Activated T-helper 1 cell treated with anti-CD3 and anti-CD28 coated beads, Interleukin-2, amount 50 U/mL, for 16 hours (primary cell): ENCODE data around the gene WASL.

Experiments used
- DNase-seq, 2 donors: peaks; one replicate each; pipeline ENCODE4 v3.0.0-alpha.2; 2020; ENCODE audit warnings: low read depth in 1 of 2, low spot score in 1 of 2

The WASL gene

GRCh38 chr7:123695944-123696677, 52.7 kb downstream of the WASL start:
- DNase-seq = no peak

- DNase-seq = no peak
Observed at GRCh38 chr7:123692471-123692877, 56.3 kb downstream of the WASL start.

GRCh38 chr7:123690550-123690949, 58.3 kb downstream of the WASL start:
- DNase-seq = no peak

GRCh38 chr7:123689250-123689649, 59.6 kb downstream of the WASL start:
- no peak for DNase-seq

GRCh38 chr7:123687727-123688126, 61.1 kb downstream of the WASL start:
- no peak for DNase-seq

- DNase-seq = no peak
Observed at GRCh38 chr7:123687161-123687560, 61.6 kb downstream of the WASL start.

GRCh38 chr7:123682690-123683089, 66.1 kb downstream of the WASL start:
- no peak for DNase-seq

GRCh38 chr7:123681561-123681960, 67.2 kb downstream of the WASL start:
- no peak for DNase-seq

- no peak for DNase-seq
Observed at GRCh38 chr7:123680580-123680979, 68.2 kb downstream of the WASL start.

- DNase-seq = no peak
Observed at GRCh38 chr7:123679614-123680013, 69.2 kb downstream of the WASL start.

- DNase-seq = no peak
Observed at GRCh38 chr7:123677061-123677715, 71.6 kb downstream of the WASL start.

- no peak for DNase-seq
Observed at GRCh38 chr7:123675181-123675473, 73.7 kb downstream of the WASL start.

- no peak for DNase-seq
Observed at GRCh38 chr7:123674399-123675180, 74.2 kb downstream of the WASL start.

GRCh38 chr7:123673752-123674398, 74.9 kb downstream of the WASL start:
- DNase-seq = no peak

- no peak for DNase-seq
Observed at GRCh38 chr7:123673137-123673732, 75.6 kb downstream of the WASL start.

GRCh38 chr7:123669485-123669884, 79.3 kb downstream of the WASL start:
- DNase-seq = no peak

GRCh38 chr7:123666492-123666891, 82.3 kb downstream of the WASL start:
- no peak for DNase-seq

- no peak for DNase-seq
Observed at GRCh38 chr7:123665896-123666295, 82.9 kb downstream of the WASL start.

- no peak for DNase-seq
Observed at GRCh38 chr7:123665157-123665556, 83.6 kb downstream of the WASL start.

GRCh38 chr7:123663200-123663599, 85.6 kb downstream of the WASL start:
- DNase-seq = no peak

- no peak for DNase-seq
Observed at GRCh38 chr7:123662755-123663154, 86.0 kb downstream of the WASL start.
